GM10248 (cell line): ENCODE measurements around the gene NMT2.

ENCODE experiments used
- CTCF ChIA-PET: fragments of 300-600 bp; sonication (Branson Sonifier 250); formaldehyde crosslinking; extraction: SDS; loops from one replicate; lab custom pipeline; 2021; ENCODE audit warnings: antibody characterized with exemption; lab: Yijun Ruan, JAX
- POLR2A ChIA-PET: fragments of 350-650 bp; sonication (Branson Sonifier 250); formaldehyde crosslinking; extraction: SDS; loops from one replicate; lab custom pipeline; 2020; ENCODE audit warnings: antibody characterized with exemption; lab: Yijun Ruan, JAX
- DNase-seq: peaks from one replicate; pipeline ENCODE4 v3.0.0; 2012; ENCODE audit errors: extremely low spot score
- CTCF ChIP-seq: IDR thresholded peaks from 2 replicates; pipeline ENCODE4 v1.5.1; 2012; ENCODE audit warnings: mild to moderate bottlenecking, low read depth; ENCODE audit errors: extremely low read depth, missing control alignments, control extremely low read depth

The NMT2 gene

GRCh38 chr10:15158972-15159371 is 9.5 kb downstream of the NMT2 start:
- POLR2A ChIA-PET: no interaction called here
- DNase-seq: no peak
- no peak for TF ChIP-seq CTCF
- CTCF ChIA-PET: interaction anchor here (1.0 kb wide), 1 partner anchor 9 kb away, joined by 3 read pairs; no protein-coding TSS in a partner anchor

GRCh38 chr10:15158448-15158847 is 10.0 kb downstream of the NMT2 start:
- CTCF ChIA-PET: interaction anchor here (1.0 kb wide), 2 partner anchors 9 to 13 kb away, joined by 3 read pairs; no protein-coding TSS in a partner anchor
- no peak for TF ChIP-seq CTCF
- POLR2A ChIA-PET: interaction anchor here (0.7 kb wide), 1 partner anchor 9 kb away, joined by 3 read pairs; no protein-coding TSS in a partner anchor
- DNase-seq: no peak

GRCh38 chr10:15155978-15156656 is 12.4 kb downstream of the NMT2 start:
- TF ChIP-seq CTCF: no peak
- ChIA-PET POLR2A (no interaction called here), CTCF (no interaction called here)
- no peak for DNase-seq

- CTCF ChIA-PET: interaction anchor here (1.4 to 4.7 kb wide), 4 partner anchors 10 to 15 kb away, joined by 5 to 23 read pairs (median 18); partner anchors contain the start of gene NMT2
- TF ChIP-seq CTCF: no peak
- POLR2A ChIA-PET: interaction anchor here (0.5 kb wide), 1 partner anchor 10 kb away, joined by 6 read pairs; no protein-coding TSS in a partner anchor
- DNase-seq: no peak
Measured at GRCh38 chr10:15152556-15152955, 15.9 kb downstream of the NMT2 start.

- CTCF ChIA-PET: interaction anchor here (0.8 to 4.7 kb wide), 6 partner anchors 9 to 79 kb away, joined by 3 to 23 read pairs (median 12); partner anchors contain the start of gene NMT2
- TF ChIP-seq CTCF: no peak
- POLR2A ChIA-PET: interaction anchor here (0.6 kb wide), 1 partner anchor 40 kb away, joined by 3 read pairs; no protein-coding TSS in a partner anchor
- no peak for DNase-seq
Measured at GRCh38 chr10:15150563-15150962, 17.9 kb downstream of the NMT2 start.

GRCh38 chr10:15149042-15149771 is 19.3 kb downstream of the NMT2 start:
- DNase-seq: no peak
- no peak for TF ChIP-seq CTCF
- CTCF ChIA-PET: interaction anchor here (0.8 to 3.9 kb wide), 4 partner anchors 8 to 44 kb away, joined by 3 to 23 read pairs (median 11); partner anchors contain the start of gene NMT2
- POLR2A ChIA-PET: no interaction called here
